ENCODE data around the gene CSF1.

GRCh38 chr1:109883248-109883955, 27.2 kb upstream of the CSF1 start:
- TF ChIP-seq ZNF687 (CRISPR knock-in tag; IDR thresholded peaks at IDR 0.05) (no peak; the same call in 1 of the 2 replicates), MXI1 (IDR thresholded peaks at IDR 0.05; ENCODE audit: borderline replicate concordance, low read depth, low read length) (no peak), ETV6 (CRISPR knock-in tag; conservative IDR thresholded peaks at IDR 0.05) (no peak), TFDP2 (CRISPR knock-in tag; IDR thresholded peaks at IDR 0.05) (no peak), TP53 (CRISPR knock-in tag; conservative IDR thresholded peaks at IDR 0.05) (no peak), PBX3 (CRISPR knock-in tag; IDR thresholded peaks at IDR 0.05; ENCODE audit: borderline replicate concordance) (no peak), ZNF564 (CRISPR knock-in tag; IDR thresholded peaks at IDR 0.05) (no peak), HIVEP1 (CRISPR knock-in tag; IDR thresholded peaks at IDR 0.05) (no peak), HNF4A (CRISPR knock-in tag; IDR thresholded peaks at IDR 0.05) (no peak), ZNF784 (CRISPR knock-in tag; IDR thresholded peaks at IDR 0.05; ENCODE audit: borderline replicate concordance) (no peak), ZNF513 (CRISPR knock-in tag; conservative IDR thresholded peaks at IDR 0.05) (no peak), ZNF350 (CRISPR knock-in tag; IDR thresholded peaks at IDR 0.05; ENCODE audit: borderline replicate concordance, low read depth) (no peak), ZZZ3 (CRISPR knock-in tag; IDR thresholded peaks at IDR 0.05; ENCODE audit: borderline replicate concordance) (no peak)

Data from HepG2 (cell line).